DND-41 (cell line): ENCODE data around the gene NLRP6.

Experiments used
- EZH2 ChIP-seq: IDR thresholded peaks from 3 replicates; pipeline ENCODE4 v1.6.1; 2012; ENCODE audit warnings: borderline replicate concordance, low read depth, mild to moderate bottlenecking, moderate library complexity, low read length, inconsistent platforms; ENCODE audit not compliant: severe bottlenecking
- TF ChIP-seq, protein P1 (sequence below): IDR thresholded peaks from 2 replicates; pipeline ENCODE4 v1.5.1; 2012; ENCODE audit warnings: borderline replicate concordance, low read length, moderate library complexity, mild to moderate bottlenecking; ENCODE audit not compliant: poor library complexity, severe bottlenecking; ENCODE audit errors: extremely low read depth

DNA sequence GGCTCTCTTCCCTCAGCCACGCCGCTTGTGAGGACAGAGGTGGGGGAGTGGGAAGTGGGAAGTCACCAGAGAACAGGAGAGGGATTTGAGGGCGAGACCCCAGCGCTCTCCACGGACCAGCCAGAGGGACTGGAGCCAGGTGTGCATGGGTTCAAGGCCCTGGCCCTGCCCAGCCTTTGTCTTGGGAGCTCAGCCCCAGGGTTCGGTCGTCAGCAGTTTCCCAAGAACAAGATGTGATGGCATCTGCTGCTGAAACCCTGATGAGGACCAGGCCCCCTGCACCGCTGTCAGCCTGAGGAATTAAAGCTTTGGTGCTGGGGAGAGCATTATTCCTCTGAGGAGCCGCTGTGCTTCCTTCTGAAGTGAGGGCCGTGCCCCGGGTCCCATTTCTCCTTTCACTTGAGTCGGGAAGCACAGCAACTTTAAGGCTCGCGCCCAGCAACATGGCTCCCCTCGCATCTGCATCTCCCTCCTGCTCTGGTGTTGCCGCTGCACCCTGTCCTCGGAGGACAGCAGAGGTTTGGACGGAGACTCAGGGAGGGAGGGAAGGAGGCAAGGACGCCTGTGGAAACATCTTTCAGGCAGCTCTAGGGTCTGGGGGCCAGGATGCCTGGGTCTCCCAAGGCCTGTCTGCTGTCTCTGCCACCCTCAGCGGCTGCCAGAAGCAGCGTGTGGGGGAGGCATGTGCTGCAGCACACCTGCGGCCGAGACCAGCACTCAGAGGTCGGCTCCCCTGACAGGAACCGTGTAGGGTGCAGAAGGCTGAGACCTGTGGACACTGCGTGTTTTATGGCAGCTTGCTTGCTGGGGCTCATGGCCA lies 17.4 kb downstream of the NLRP6 start:
- TF ChIP-seq EZH2 = no peak
- TF ChIP-seq, protein P1, sequence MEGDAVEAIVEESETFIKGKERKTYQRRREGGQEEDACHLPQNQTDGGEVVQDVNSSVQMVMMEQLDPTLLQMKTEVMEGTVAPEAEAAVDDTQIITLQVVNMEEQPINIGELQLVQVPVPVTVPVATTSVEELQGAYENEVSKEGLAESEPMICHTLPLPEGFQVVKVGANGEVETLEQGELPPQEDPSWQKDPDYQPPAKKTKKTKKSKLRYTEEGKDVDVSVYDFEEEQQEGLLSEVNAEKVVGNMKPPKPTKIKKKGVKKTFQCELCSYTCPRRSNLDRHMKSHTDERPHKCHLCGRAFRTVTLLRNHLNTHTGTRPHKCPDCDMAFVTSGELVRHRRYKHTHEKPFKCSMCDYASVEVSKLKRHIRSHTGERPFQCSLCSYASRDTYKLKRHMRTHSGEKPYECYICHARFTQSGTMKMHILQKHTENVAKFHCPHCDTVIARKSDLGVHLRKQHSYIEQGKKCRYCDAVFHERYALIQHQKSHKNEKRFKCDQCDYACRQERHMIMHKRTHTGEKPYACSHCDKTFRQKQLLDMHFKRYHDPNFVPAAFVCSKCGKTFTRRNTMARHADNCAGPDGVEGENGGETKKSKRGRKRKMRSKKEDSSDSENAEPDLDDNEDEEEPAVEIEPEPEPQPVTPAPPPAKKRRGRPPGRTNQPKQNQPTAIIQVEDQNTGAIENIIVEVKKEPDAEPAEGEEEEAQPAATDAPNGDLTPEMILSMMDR = no peak
